Measurements from ENCODE around the gene MEF2D. TPM values are rescaled to one million over a fixed set of nuclear protein-coding genes. Genes with fewer than 3 reads are reported as not detected.

The MEF2D gene
- total RNA-seq, 3 donors from 2014 or later = 42.5 to 50.9 (median 46.3) TPM

DNA sequence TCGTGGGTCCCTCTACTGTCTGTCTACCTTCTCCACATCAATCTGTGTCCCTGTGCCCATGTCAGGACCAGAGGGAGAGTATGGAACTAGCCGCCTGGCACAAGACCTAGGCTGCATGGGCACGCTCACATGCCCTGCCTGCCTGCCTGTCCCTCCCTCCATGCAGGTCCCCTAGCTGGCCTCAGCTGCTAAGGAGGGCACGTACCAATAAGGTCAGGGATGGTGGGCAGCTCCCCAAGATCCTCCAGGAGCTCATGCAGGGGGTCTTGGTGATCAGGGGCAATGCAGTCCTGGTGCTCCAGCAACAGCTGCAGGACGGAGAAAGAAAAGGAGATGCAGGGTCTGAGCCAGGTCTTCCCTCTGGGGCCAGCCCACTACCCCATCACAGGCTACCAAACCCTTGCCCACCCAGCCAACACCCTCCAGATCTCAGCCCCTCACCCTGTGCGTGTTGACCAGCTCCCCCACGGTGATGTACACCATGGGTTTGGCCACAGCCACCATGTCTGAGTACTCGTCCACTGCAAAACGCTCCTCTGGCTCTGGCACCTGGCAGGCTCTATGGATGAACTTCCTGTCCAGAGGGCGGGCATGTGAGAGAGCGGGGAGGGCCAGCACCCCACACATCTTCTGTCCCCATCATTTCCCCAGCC is 33.1 kb upstream of the MEF2D start:
- DNase-seq (no peak), ATAC-seq (no peak)
- no peaks in the 10 kb centered on the region for H3K27me3 Mint-ChIP-seq (ENCODE audit: low read depth)
- peaks cover 2% of the 10 kb centered on the region for H3K4me1 Mint-ChIP-seq (ENCODE audit: low read depth)
- no peaks in the 10 kb centered on the region for H3K36me3 Mint-ChIP-seq (ENCODE audit: insufficient read depth)
- H3K9me3 Mint-ChIP-seq = no peaks in the 10 kb centered on the region
- no peak overlapping the region for H3K4me3 Mint-ChIP-seq

DNA sequence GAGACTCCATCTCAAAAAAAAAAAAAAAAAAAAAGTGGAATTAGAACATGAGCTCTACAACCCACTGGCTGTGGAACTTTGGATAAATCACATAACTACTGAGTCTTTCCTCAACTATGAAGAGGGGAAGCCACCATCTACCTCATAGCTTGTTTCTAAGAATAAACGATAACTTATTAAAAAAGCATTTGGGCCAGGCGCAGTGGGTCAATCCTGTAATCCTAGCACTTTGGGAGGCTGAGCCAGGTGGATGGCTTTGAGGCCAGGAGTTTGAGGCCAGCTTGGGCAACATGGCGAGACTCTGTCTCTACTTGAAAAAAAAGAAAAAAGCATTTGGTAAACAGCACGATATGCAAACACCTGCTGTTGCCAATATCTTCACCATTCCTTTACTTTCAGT is 31.8 kb upstream of the MEF2D start:
- Mint-ChIP-seq H3K27me3 (ENCODE audit: low read depth) (no peaks in the 10 kb centered on the region), H3K4me1 (ENCODE audit: low read depth) (peaks cover 9% of the 10 kb centered on the region), H3K4me3 (no peak overlapping the region), H3K36me3 (ENCODE audit: insufficient read depth) (no peaks in the 10 kb centered on the region), H3K9me3 (no peaks in the 10 kb centered on the region)
- ATAC-seq (no peak), DNase-seq (no peak)

DNA sequence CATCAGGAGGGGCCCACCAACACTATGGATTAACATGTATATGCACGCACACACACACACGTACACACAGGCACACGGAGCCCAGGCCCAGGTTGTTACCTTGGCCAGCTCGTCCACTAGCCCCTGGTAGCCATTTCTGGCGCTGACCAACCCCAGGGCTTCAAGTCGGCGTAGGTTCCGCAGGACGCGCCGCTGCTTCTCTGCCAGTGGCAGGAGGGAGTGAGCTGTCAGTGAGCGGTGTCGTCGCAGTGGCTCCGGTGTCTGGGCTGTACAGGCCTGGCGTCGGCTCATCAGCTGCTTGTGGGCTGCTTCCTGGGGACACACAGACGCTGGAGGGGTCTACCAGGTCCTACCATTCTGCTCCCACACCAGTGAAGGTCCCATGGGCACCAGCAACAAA is 29.4 kb upstream of the MEF2D start:
- Mint-ChIP-seq H3K27me3 (ENCODE audit: low read depth) (no peaks in the 10 kb centered on the region), H3K36me3 (ENCODE audit: insufficient read depth) (no peaks in the 10 kb centered on the region), H3K4me3 (no peak overlapping the region), H3K4me1 (ENCODE audit: low read depth) (peaks cover 22% of the 10 kb centered on the region), H3K9me3 (no peaks in the 10 kb centered on the region)
- ATAC-seq (no peak), DNase-seq (no peak)

- no peak for ATAC-seq
- no peak overlapping the region for H3K4me3 Mint-ChIP-seq
- H3K9me3 Mint-ChIP-seq = no peaks in the 10 kb centered on the region
- peaks cover 33% of the 10 kb centered on the region for H3K4me1 Mint-ChIP-seq (ENCODE audit: low read depth)
- H3K36me3 Mint-ChIP-seq (ENCODE audit: insufficient read depth) = no peaks in the 10 kb centered on the region
- no peaks in the 10 kb centered on the region for H3K27me3 Mint-ChIP-seq (ENCODE audit: low read depth)
- DNase-seq = no peak
Measured at GRCh38 chr1:156528875-156529425, 28.4 kb upstream of the MEF2D start.

- H3K4me1 Mint-ChIP-seq (ENCODE audit: low read depth) = peaks cover 34% of the 10 kb centered on the region
- no peak for DNase-seq
- H3K27me3 Mint-ChIP-seq (ENCODE audit: low read depth) = no peaks in the 10 kb centered on the region
- peak overlapping the region; percentile 8 for H3K4me3 Mint-ChIP-seq
- H3K9me3 Mint-ChIP-seq = no peaks in the 10 kb centered on the region
- ATAC-seq = peak in 1 of 2 donors; percentile 28
- H3K36me3 Mint-ChIP-seq (ENCODE audit: insufficient read depth) = no peaks in the 10 kb centered on the region
Measured at GRCh38 chr1:156528231-156528630, 27.7 kb upstream of the MEF2D start.

GRCh38 chr1:156527584-156527983 is 27.0 kb upstream of the MEF2D start:
- Mint-ChIP-seq H3K36me3 (ENCODE audit: insufficient read depth) (no peaks in the 10 kb centered on the region), H3K27me3 (ENCODE audit: low read depth) (no peaks in the 10 kb centered on the region), H3K4me3 (no peak overlapping the region), H3K9me3 (no peaks in the 10 kb centered on the region), H3K4me1 (ENCODE audit: low read depth) (peaks cover 34% of the 10 kb centered on the region)
- DNase-seq = no peak
- ATAC-seq = no peak

- Mint-ChIP-seq H3K4me3 (no peak overlapping the region), H3K4me1 (ENCODE audit: low read depth) (peaks cover 34% of the 10 kb centered on the region)
- ATAC-seq = no peak
Measured at GRCh38 chr1:156525856-156526489, 25.4 kb upstream of the MEF2D start.

DNA sequence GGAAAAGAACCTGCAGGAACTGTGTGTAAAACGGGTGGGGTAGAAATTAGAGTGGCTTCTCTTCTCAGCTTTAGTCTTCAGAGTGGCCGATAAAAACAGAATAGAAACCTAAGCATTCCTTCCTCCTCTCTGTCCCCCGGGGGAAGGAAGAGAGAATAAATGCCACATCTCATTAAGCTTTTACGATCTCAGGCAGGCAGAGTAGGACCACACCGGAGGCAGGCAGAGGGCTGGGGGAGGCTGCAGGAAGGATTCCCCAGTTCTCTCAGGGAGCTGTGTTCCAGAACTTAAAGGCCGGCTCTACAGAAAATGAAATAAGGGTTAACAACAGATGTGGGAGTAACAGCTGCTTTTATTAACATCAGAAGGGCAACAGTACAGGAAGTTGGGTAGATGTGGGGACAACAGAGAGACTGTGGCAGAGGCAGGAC is 24.5 kb upstream of the MEF2D start:
- no peak for ATAC-seq
- no peak for DNase-seq
- Mint-ChIP-seq H3K4me1 (ENCODE audit: low read depth) (peaks cover 34% of the 10 kb centered on the region), H3K4me3 (peak overlapping the region; percentile 3), H3K9me3 (no peaks in the 10 kb centered on the region), H3K36me3 (ENCODE audit: insufficient read depth) (no peaks in the 10 kb centered on the region), H3K27me3 (ENCODE audit: low read depth) (no peaks in the 10 kb centered on the region)

More at GRCh38 chr1:156525856-156526489, 25.4 kb upstream of the MEF2D start:
- Mint-ChIP-seq H3K36me3 (ENCODE audit: insufficient read depth) (no peaks in the 10 kb centered on the region), H3K27me3 (ENCODE audit: low read depth) (no peaks in the 10 kb centered on the region), H3K9me3 (no peaks in the 10 kb centered on the region)
- no peak for DNase-seq

GRCh38 chr1:156524481-156524869 is 23.9 kb upstream of the MEF2D start:
- H3K9me3 Mint-ChIP-seq = no peaks in the 10 kb centered on the region
- no peak overlapping the region for H3K4me3 Mint-ChIP-seq
- no peaks in the 10 kb centered on the region for H3K27me3 Mint-ChIP-seq (ENCODE audit: low read depth)

DNA sequence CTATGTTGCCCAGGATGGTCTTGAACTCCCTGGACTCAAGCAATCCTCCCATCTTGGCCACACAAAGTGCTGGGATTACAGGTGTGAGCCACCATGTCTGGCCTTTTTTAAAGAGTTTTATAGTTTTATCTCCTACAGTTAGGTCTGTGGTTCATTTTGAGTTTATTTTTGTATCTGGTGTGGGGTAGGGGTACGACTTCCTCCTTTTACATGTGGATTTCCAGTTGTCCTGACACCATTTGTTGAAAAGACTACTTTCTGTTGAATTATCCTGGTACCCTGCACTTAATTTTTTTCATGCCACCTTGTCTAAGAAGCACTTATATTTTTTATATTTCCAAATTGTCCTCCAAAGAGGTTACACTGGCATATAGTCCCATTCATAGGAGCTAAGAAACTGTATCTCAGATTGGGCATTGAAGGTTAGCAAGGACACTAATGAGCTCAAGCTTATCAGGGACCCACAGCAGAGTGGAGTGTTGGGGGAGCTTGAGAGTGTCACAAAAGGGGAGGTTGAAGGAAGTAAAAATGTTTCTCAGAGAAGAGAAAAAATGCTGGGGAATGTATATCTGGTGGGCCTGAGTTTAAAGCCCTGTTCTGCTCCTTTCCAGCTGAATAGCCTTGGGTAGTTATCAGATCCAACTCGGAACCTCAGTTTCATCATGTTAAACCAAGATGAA is 23.4 kb upstream of the MEF2D start:
- H3K4me3 Mint-ChIP-seq = no peak overlapping the region
- no peaks in the 10 kb centered on the region for H3K27me3 Mint-ChIP-seq (ENCODE audit: low read depth)
- ATAC-seq (no peak), DNase-seq (no peak)
- H3K36me3 Mint-ChIP-seq (ENCODE audit: insufficient read depth) = no peaks in the 10 kb centered on the region
- peaks cover 33% of the 10 kb centered on the region for H3K4me1 Mint-ChIP-seq (ENCODE audit: low read depth)
- no peaks in the 10 kb centered on the region for H3K9me3 Mint-ChIP-seq

More at GRCh38 chr1:156524481-156524869, 23.9 kb upstream of the MEF2D start:
- H3K4me1 Mint-ChIP-seq (ENCODE audit: low read depth) = peaks cover 34% of the 10 kb centered on the region
- ATAC-seq (peak; percentile 75 to 83), DNase-seq (no peak)
- H3K36me3 Mint-ChIP-seq (ENCODE audit: insufficient read depth) = no peaks in the 10 kb centered on the region

- peaks cover 25% of the 10 kb centered on the region for H3K4me1 Mint-ChIP-seq (ENCODE audit: low read depth)
- no peaks in the 10 kb centered on the region for H3K27me3 Mint-ChIP-seq (ENCODE audit: low read depth)
- no peaks in the 10 kb centered on the region for H3K36me3 Mint-ChIP-seq (ENCODE audit: insufficient read depth)
- DNase-seq (no peak), ATAC-seq (no peak)
- no peaks in the 10 kb centered on the region for H3K9me3 Mint-ChIP-seq
- H3K4me3 Mint-ChIP-seq = no peak overlapping the region
Measured at GRCh38 chr1:156522443-156522970, 21.9 kb upstream of the MEF2D start.

- no peaks in the 10 kb centered on the region for H3K27me3 Mint-ChIP-seq (ENCODE audit: low read depth)
- no peak for DNase-seq
- H3K9me3 Mint-ChIP-seq = no peaks in the 10 kb centered on the region
- no peaks in the 10 kb centered on the region for H3K4me1 Mint-ChIP-seq (ENCODE audit: low read depth)
- no peak for ATAC-seq
- no peaks in the 10 kb centered on the region for H3K36me3 Mint-ChIP-seq (ENCODE audit: insufficient read depth)
- H3K4me3 Mint-ChIP-seq = no peak overlapping the region
Measured at GRCh38 chr1:156517748-156518147, 17.2 kb upstream of the MEF2D start.

DNA sequence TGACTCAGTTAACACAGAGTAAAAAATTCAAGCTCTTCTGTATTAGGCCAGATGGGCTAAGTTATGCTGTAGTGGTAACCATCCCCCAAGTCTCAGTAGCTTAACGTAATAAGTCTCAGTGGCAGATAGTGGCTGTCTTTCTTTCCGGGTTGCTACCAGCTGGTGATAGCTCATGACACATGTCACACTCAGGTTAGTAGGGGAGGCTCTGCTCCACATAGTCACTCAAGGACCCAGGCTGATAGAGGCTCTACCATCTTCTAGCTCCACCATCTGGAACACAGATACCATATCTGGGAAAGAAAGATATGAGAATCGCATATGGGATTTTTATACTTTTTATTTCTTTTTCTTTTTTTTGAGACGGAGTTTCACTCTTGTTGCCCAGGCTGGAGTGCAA is 16.2 kb upstream of the MEF2D start:
- DNase-seq (no peak), ATAC-seq (no peak)
- H3K36me3 Mint-ChIP-seq (ENCODE audit: insufficient read depth) = no peaks in the 10 kb centered on the region
- H3K4me1 Mint-ChIP-seq (ENCODE audit: low read depth) = peaks cover under 1% of the 10 kb centered on the region
- H3K9me3 Mint-ChIP-seq = no peaks in the 10 kb centered on the region
- no peak overlapping the region for H3K4me3 Mint-ChIP-seq
- peaks cover under 1% of the 10 kb centered on the region for H3K27me3 Mint-ChIP-seq (ENCODE audit: low read depth)

DNA sequence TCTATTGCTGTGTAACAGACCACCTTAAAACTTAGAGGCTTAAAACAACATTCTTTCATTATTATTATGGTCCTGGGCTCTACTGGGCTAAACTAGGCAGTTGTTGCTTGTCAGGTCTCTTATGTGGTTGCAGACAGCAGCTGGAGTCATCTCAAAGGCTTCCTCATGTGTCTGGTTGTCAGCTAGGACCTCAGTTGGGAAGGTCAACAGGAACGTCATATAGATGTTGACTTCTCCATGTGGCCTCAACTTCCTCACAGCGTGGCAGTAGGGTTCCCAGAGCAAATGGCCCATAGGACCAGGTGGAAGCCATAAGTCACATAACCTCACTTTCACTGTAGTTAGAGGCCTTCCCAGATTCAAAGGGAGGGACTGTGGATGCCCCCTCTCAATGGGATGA is 15.4 kb upstream of the MEF2D start:
- no peak for ATAC-seq
- H3K4me1 Mint-ChIP-seq (ENCODE audit: low read depth) = peaks cover 3% of the 10 kb centered on the region
- H3K9me3 Mint-ChIP-seq = no peaks in the 10 kb centered on the region
- DNase-seq = no peak
- no peaks in the 10 kb centered on the region for H3K36me3 Mint-ChIP-seq (ENCODE audit: insufficient read depth)
- peaks cover 2% of the 10 kb centered on the region for H3K27me3 Mint-ChIP-seq (ENCODE audit: low read depth)
- no peak overlapping the region for H3K4me3 Mint-ChIP-seq
